GM18868 (cell line): Measurements from ENCODE around the gene ITIH5.
"Not testable (repeated sequence)": the region's sequence is repeated elsewhere in the genome, so short reads cannot be mapped to it uniquely, and the experiment has no call there.

Experiments used
- ATAC-seq: cut with Tn5 transposase; IDR thresholded peaks from one replicate; pipeline ENCODE4 v1.9.1; 2021; ENCODE audit warnings: mild to moderate bottlenecking, moderate library complexity; ENCODE audit not compliant: unreplicated experiment

The ITIH5 gene

GRCh38 chr10:7689591-7689990 is 22.8 kb upstream of the ITIH5 start:
- no peak for ATAC-seq

DNA sequence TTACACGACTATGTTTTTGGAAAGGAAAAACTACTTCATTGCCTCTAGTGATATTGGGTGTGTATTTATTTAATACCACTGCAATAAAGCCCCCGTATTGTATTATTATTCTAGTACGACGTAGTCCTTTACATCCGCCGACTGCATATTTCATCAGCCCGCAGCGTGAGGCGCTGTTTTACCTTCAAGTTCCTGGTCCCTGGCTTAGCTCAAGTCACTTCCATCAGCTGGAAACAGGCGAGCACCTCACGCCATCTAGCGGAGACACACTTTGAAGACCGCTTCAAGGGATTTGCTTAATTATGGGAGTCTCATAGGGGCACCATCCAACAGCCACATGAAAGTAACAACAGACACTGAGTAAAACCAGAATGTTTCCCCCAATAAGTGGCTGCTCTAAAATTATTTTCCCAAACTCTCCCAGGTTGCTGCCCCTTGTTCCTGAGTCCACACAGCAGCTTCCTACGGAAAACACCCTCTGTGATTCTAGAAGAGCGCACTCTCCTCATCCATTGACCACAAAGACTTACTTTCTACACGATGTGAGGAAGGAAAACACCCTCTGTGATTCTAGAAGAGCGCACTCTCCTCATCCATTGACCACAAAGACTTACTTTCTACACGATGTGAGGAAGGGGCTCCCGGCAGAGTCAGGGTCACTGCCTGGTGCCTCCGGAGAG is 20.6 kb upstream of the ITIH5 start:
- ATAC-seq = peak; percentile 99

GRCh38 chr10:7686351-7687171 is 19.8 kb upstream of the ITIH5 start:
- ATAC-seq = no peak

GRCh38 chr10:7680078-7680477 is 13.3 kb upstream of the ITIH5 start:
- not testable (repeated sequence) for ATAC-seq

DNA sequence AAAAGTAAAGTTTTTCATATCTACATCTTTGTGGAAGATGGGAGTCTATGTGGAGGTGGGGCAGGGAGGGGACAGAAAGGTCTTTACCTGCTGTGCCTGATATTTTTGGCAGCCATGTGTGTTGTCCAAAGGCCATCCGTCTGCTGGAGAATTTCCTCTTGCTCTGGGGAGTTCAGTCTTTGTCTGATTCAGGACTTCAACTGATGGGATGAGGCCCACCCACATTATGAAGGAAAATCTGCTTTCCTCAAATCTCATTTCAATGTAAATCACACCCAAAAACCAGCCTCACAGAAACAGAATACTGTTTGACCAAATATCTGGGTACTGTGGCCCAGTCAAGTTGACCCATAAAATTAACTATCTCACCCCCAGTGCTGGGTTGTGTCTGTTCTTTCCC is 12.5 kb upstream of the ITIH5 start:
- no peak for ATAC-seq

DNA sequence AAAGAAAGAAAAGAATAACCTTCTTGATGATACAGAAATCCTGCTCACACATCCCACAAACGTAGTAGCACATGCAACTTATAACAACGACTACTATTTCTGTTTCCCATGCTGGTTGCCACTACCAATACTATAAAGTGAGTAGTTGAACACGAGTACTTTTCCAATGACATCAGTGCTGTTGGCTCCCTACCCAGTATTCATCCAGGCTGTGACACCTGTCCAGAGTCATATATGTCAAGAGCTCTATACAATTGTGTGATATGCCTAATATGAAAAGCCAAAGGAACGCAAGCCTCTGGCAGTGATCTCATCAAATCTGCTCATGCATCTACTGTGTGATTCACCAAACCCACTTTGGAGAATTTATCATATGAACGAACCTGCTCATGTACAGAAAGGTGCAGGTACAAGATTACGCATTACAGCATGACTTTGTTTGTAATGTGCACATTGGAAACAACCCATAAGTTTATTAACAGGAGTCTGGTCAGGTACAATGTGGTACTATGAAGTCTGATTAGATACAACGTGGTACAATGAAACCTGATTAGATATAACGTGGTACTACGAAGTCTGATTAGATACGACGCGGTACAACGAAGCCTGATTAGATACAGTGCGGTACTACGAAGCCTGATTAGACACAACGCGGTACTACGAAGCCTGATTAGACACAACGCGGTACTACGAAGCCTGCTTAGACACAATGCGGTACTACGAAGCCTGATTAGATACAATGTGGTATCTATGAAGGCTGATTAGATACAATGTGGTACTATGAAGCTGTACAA is 5.8 kb upstream of the ITIH5 start:
- no peak for ATAC-seq

DNA sequence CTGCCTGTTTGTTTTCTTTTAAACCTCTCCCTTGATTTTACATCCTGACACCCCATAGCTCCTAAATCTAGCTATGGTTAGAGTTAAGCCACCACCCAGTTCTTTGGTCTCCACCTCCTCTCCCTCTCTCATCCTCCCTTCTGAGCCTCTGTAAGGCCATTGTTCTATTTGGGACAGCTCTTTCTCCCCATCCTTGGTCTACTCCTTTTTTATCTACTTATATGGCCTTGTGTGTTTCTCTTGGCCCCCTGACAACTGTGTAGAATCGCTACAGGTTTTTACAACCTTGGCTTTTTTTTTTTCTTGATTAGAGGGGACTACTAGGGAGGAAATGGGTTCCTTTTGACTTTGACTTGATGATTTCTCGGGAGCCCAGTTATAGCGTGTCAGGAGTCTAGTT is 3.4 kb upstream of the ITIH5 start:
- no peak for ATAC-seq

- ATAC-seq = no peak
Observed at GRCh38 chr10:7667262-7668141, 736 bp upstream of the ITIH5 start.

DNA sequence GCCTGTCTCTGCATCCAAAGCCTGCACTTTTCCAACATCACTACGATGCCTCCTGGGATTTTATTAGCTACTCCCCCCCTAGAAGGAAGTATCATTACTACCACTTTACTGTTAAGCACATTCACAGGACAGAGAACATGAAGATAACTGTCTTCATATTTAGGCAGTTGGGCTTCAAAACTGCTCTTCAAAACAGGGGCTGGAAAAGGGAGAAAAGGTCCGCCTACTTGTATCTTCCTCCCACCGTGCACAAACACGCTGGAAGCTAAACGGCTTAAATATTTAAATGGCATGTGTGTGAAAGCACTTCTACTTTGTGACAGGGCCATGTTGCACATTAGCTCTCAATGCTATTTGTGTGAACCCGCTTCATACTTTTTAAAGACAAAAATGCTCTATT is 999 bp downstream of the ITIH5 start:
- no peak for ATAC-seq

DNA sequence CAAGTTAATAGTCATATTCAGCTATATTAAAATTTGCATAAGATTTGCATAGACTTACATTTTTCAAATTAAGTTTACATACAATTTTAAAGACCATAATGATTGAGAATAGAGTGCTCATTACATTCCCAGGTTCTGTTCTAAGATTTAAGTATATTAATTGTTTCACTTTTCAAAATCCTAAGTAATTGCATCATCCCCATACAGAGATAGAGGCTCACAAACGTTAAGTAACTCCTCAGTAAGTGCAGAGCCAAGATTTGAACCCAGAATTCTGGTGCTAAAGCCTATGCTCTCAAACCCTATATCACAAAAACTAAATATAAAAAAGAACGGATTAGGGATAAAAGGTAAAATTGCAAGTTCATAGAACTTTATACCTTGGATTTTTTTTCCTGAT is 2.1 kb downstream of the ITIH5 start:
- ATAC-seq = no peak

GRCh38 chr10:7662522-7662921 is 4.2 kb downstream of the ITIH5 start:
- no peak for ATAC-seq

DNA sequence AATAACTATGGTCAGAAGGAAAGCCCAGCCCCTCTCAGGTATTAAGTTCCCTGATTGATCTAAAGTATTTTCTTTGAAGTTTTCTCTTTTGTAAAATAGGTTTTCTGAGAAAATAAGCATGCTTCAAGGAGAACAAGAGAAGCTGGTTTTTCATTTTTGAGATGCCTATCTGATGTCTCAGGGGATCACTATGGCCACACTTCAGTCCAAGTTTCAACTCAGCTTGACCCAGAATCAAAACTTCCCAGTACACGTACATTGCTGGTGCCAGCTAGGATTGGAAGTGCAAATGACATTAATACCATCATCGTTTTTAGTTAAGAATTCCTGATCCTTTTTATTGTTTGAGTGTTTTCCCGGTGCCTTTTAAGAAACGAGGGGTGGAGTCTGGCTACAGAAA is 7.2 kb downstream of the ITIH5 start:
- no peak for ATAC-seq

DNA sequence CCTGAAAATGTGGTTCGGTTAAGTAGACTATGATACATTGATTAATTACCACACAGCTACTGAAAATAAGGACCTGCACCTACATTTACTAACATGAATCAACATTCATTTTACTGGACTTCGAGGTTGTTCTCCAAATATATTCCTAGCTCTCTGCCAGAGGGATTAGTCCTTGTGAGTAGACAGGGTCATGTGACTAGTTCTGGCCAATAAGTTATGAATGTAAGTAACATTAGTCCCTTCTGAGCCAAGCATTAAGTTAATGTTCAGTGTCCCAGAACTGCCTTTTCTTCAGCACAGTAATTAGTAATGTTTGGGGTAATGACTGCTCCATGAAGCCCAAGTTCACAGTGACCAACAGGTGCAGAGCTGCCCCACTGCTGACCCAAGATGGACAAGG is 9.2 kb downstream of the ITIH5 start:
- no peak for ATAC-seq

DNA sequence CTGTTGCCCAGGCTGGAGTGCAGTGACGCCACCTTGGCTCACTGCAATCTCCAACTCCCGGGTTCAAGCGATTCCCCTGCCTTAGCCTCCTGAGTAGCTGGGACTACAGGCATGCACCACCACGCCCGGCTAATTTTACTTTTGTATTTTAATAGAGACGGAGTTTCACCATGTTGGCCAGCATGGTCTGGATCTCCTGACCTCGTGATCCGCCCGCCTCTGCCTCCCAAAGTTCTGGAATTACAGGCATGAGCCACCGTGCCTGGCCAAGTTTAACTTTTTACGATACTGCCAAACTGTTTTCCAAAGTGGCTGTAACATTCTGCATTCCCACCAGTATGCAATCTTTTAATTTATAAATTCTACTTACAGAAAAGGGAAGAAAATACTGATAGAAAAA is 9.7 kb downstream of the ITIH5 start:
- ATAC-seq = not testable (repeated sequence)

- ATAC-seq = no peak
Observed at GRCh38 chr10:7651853-7652470, 14.8 kb downstream of the ITIH5 start.

DNA sequence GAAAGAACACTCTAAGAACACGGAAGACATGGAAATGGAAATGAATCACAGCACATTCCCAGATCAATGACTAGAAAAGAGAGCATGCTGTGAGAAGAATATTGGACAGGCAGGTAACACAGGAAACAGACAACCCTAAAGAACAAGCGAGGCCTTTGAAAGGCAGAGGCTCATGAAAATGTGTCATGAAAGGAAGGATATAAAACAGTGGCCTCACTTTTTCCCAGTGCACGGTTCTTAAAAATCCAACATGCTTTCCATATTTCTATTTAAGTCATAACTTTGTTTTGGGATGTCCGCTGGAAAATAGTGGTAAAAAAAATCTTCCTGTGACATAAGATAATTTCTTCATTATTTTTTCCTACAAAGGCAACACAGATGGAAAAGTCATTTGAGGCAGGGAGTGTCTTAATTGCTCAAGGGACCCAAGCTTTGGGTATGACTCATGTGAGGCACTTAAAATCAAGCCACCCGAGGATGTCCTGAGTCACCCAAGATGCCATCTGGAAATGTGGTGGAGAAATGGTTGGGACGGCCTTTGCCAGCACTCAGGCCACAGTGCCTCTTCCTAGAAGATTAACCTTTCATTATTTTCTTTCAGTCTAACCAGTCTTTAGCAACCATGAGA is 17.0 kb downstream of the ITIH5 start:
- ATAC-seq = no peak

DNA sequence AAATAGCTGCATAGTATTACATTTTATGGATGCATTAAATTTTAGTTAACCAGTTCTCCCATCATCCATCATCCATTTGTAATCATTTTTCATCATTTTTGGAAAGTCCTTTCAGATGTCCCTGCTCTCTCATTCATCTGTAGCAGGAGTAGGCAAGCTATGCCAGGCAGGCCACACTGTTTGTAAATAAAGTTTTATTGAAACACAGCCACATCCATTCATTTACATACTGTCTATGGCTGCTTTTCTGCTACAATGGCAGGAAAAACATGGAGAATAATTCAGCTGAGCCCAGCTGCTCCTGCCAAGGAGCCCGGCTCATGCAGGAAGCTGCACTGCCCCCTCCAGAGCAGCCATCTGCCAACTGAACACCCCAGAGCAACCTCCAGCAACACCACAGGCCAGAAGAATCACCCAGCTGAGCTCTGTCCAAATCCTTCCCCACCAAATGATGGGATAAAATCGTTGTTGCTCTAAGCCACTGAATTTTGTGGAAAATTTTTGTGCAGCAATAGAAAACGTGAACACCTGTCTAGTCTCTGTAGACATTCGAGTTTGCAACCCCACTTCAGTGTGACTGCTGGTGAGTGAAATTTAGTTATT is 19.6 kb downstream of the ITIH5 start:
- ATAC-seq = no peak

- ATAC-seq = no peak
Observed at GRCh38 chr10:7642491-7643011, 24.2 kb downstream of the ITIH5 start.
